Neutrophil (primary cell): ENCODE data around the gene CDK5RAP2.

Experiments
- H3K27ac ChIP-seq: fragments of 200-600 bp; sonication (generic); 2 replicates; pipeline ENCODE4 v1.5.1; 2016; ENCODE audit warnings: mild to moderate bottlenecking, moderate library complexity
- H3K27me3 ChIP-seq: fragments of 200-600 bp; sonication (generic); 2 replicates; pipeline ENCODE4 v1.6.0; 2016; ENCODE audit warnings: mild to moderate bottlenecking
- H3K36me3 ChIP-seq: fragments of 200-600 bp; sonication (generic); 2 replicates; pipeline ENCODE4 v1.5.1; 2017
- H3K4me1 ChIP-seq, 2 experiments: fragments of 200-600 bp in 1 of 2; sonication (generic) in 1 of 2; 1 replicate in 1 of 2; 2 replicates in 1 of 2; pipeline versions ENCODE4 v1.5.1 to v1.6.1; 2013 to 2016; ENCODE audit warnings: low read depth in 1 of 2, low read length in 1 of 2, mild to moderate bottlenecking in 1 of 2, moderate library complexity in 1 of 2; ENCODE audit not compliant: control insufficient read depth in 1 of 2, insufficient read depth in 1 of 2
- H3K4me3 ChIP-seq, 2 experiments: fragments of 200-600 bp in 1 of 2; sonication (generic) in 1 of 2; 1 replicate in 1 of 2; 2 replicates in 1 of 2; pipeline ENCODE4 v1.5.1; 2013 to 2016; ENCODE audit warnings: low read depth in 1 of 2, low read length in 1 of 2, mild to moderate bottlenecking in 1 of 2, moderate library complexity in 1 of 2
- H3K9me3 ChIP-seq: fragments of 200-600 bp; sonication (generic); 2 replicates; pipeline ENCODE4 v1.5.1; 2016
- CTCF ChIP-seq: fragments of 200-600 bp; sonication (generic); IDR thresholded peaks from 2 replicates; pipeline ENCODE4 v1.5.1; 2016; ENCODE audit warnings: antibody characterized with exemption

The CDK5RAP2 gene

GRCh38 chr9:120421977-120422376, 158.0 kb downstream of the CDK5RAP2 start:
- no peaks in the 10 kb centered on the region for H3K27me3 ChIP-seq
- no peak for TF ChIP-seq CTCF
- peaks cover 54% of the 10 kb centered on the region for H3K36me3 ChIP-seq
- no peaks in the 10 kb centered on the region for H3K4me1 ChIP-seq
- H3K27ac ChIP-seq: no peak overlapping the region
- H3K4me3 ChIP-seq: no peak overlapping the region
- H3K9me3 ChIP-seq: no peaks in the 10 kb centered on the region

GRCh38 chr9:120418315-120418714, 161.7 kb downstream of the CDK5RAP2 start:
- TF ChIP-seq CTCF: no peak
- H3K4me1 ChIP-seq: no peaks in the 10 kb centered on the region
- H3K36me3 ChIP-seq: peaks cover 53% of the 10 kb centered on the region
- no peaks in the 10 kb centered on the region for H3K9me3 ChIP-seq
- no peak overlapping the region for H3K27ac ChIP-seq
- no peaks in the 10 kb centered on the region for H3K27me3 ChIP-seq
- H3K4me3 ChIP-seq: no peak overlapping the region

GRCh38 chr9:120416781-120417427, 163.1 kb downstream of the CDK5RAP2 start:
- no peak overlapping the region for H3K4me3 ChIP-seq
- no peaks in the 10 kb centered on the region for H3K4me1 ChIP-seq
- H3K27ac ChIP-seq: no peak overlapping the region
- H3K9me3 ChIP-seq: no peaks in the 10 kb centered on the region
- peaks cover 58% of the 10 kb centered on the region for H3K36me3 ChIP-seq
- no peak for TF ChIP-seq CTCF
- H3K27me3 ChIP-seq: no peaks in the 10 kb centered on the region

- Histone ChIP-seq H3K4me1 (no peaks in the 10 kb centered on the region), H3K36me3 (peaks cover 72% of the 10 kb centered on the region), H3K4me3 (no peak overlapping the region), H3K27ac (no peak overlapping the region), H3K27me3 (no peaks in the 10 kb centered on the region), H3K9me3 (no peaks in the 10 kb centered on the region)
- TF ChIP-seq CTCF: no peak
Measured at GRCh38 chr9:120413121-120414048, 166.6 kb downstream of the CDK5RAP2 start.

- Histone ChIP-seq H3K27ac (no peak overlapping the region), H3K4me3 (no peak overlapping the region), H3K36me3 (peaks cover 81% of the 10 kb centered on the region), H3K4me1 (no peaks in the 10 kb centered on the region), H3K27me3 (no peaks in the 10 kb centered on the region), H3K9me3 (no peaks in the 10 kb centered on the region)
- no peak for TF ChIP-seq CTCF
Measured at GRCh38 chr9:120412425-120412951, 167.5 kb downstream of the CDK5RAP2 start.
